ENCODE data around the gene NELFE.

GRCh38 chr6:31952140-31952805, 6.5 kb downstream of the NELFE start:
- TF ChIP-seq CTCF (IDR thresholded peaks at IDR 0.05; ENCODE audit: low read length) (peak; percentile 60), EZH2 (optimal IDR thresholded peaks at IDR 0.05; ENCODE audit: low read depth, low read length) (no peak)

Data from MM.1S (cell line).